GM12878 (cell line): ENCODE results near the gene IL3. TPM values are rescaled to one million over a fixed set of nuclear protein-coding genes. Genes with fewer than 3 reads are reported as not detected.

Experiments
- ATAC-seq: fragments of 200-7000 bp; cut with Tn5 transposase; 3 replicates; pipeline ENCODE4 v1.9.1; 2020; ENCODE audit warnings: mild to moderate bottlenecking, moderate library complexity
- BruUV-seq: library from RNA; stranded (reverse); fragments of 400-500 nt; replicated peaks from 2 replicates; lab custom pipeline; 2021; lab: Mats Ljungman, UMichigan
- CTCF ChIA-PET: fragments of 300-600 bp; sonication (Branson Sonifier 250); formaldehyde crosslinking; extraction: SDS; loops from one replicate; lab custom pipeline; 2021; ENCODE audit warnings: inconsistent platforms; lab: Yijun Ruan, JAX
- POLR2A ChIA-PET: fragments of 350-600 bp; formaldehyde crosslinking; extraction: SDS; loops from one replicate; lab custom pipeline; 2021; ENCODE audit warnings: inconsistent platforms; lab: Charles Lee
- RAD21 ChIA-PET: fragments of 300-600 bp; sonication (Branson Sonifier 250); formaldehyde crosslinking; loops from one replicate; lab custom pipeline; 2023; ENCODE audit warnings: antibody characterized with exemption; ENCODE audit not compliant: unreplicated experiment; lab: Charles Lee
- SMC1A ChIA-PET: fragments of 300-600 bp; sonication (Branson Sonifier 250); formaldehyde crosslinking; loops from one replicate; lab custom pipeline; 2023; ENCODE audit not compliant: unreplicated experiment, uncharacterized antibody; lab: Charles Lee
- DNase-seq: peaks from one replicate; pipeline ENCODE4 v3.0.0-alpha.2; 2011; ENCODE audit warnings: low read depth, low spot score
- FAIRE-seq: peaks from 3 replicates; lab custom pipeline; 2011; peaks lifted over from hg19 to GRCh38; lab: Jason Lieb, UNC
- H2AFZ ChIP-seq: 2 replicates; pipeline ENCODE4 v1.6.0; 2011; ENCODE audit warnings: low read depth, low read length, control low read depth; ENCODE audit not compliant: control insufficient read depth
- H3K27ac ChIP-seq: 2 replicates; pipeline ENCODE4 v1.5.1; 2011; ENCODE audit warnings: control low read depth; ENCODE audit not compliant: control insufficient read depth, insufficient read depth
- H3K27me3 ChIP-seq, 2 experiments: replicated peaks in 1 of 2; 2 replicates each; pipeline versions ENCODE4 v1.6.0 to v1.6.1; 2011; ENCODE audit warnings: low read length in 1 of 2; ENCODE audit not compliant: control insufficient read depth in 2 of 2, insufficient read depth in 2 of 2
- H3K36me3 ChIP-seq, 2 experiments: 2 replicates each; pipeline ENCODE4 v1.5.1; 2011; ENCODE audit warnings: low read length in 1 of 2; ENCODE audit not compliant: control insufficient read depth in 2 of 2, insufficient read depth in 2 of 2
- H3K4me1 ChIP-seq: 2 replicates; pipeline ENCODE4 v1.6.1; 2011; ENCODE audit warnings: mild to moderate bottlenecking, low read length, moderate library complexity, mixed read lengths; ENCODE audit not compliant: control insufficient read depth, insufficient read depth
- H3K4me2 ChIP-seq: 2 replicates; pipeline ENCODE4 v1.6.0; 2011; ENCODE audit warnings: control low read depth; ENCODE audit not compliant: control insufficient read depth, insufficient read depth
- H3K4me3 ChIP-seq: fragments of 200-600 bp; sonication (generic); 2 replicates; pipeline ENCODE4 v1.5.1; 2016
- H3K79me2 ChIP-seq: 2 replicates; pipeline ENCODE4 v1.6.0; 2011; ENCODE audit warnings: low read length; ENCODE audit not compliant: control insufficient read depth, insufficient read depth
- H3K9ac ChIP-seq: 2 replicates; pipeline ENCODE4 v1.8.0; 2011; ENCODE audit warnings: low read length, control low read depth, mixed read lengths; ENCODE audit not compliant: control insufficient read depth, insufficient read depth
- H3K9me3 ChIP-seq: replicated peaks from 3 replicates; pipeline ENCODE4 v1.5.1; 2011; ENCODE audit warnings: mild to moderate bottlenecking, low read length; ENCODE audit not compliant: control insufficient read depth, insufficient read depth
- H4K20me1 ChIP-seq: 2 replicates; pipeline ENCODE4 v1.6.0; 2011; ENCODE audit not compliant: control insufficient read depth, insufficient read depth
- ATF7 ChIP-seq: fragments of 450-650 bp; IDR thresholded peaks from 2 replicates; pipeline ENCODE4 v1.6.1; 2016; ENCODE audit warnings: low read depth, mild to moderate bottlenecking
- BRCA1 ChIP-seq: IDR thresholded peaks from 2 replicates; pipeline ENCODE4 v1.6.1; 2011; ENCODE audit warnings: low read depth, low read length, improper control_type of control experiment
- GABPA ChIP-seq: IDR thresholded peaks from 2 replicates; pipeline ENCODE4 v1.6.1; 2014; ENCODE audit warnings: antibody characterized with exemption, low read depth, mild to moderate bottlenecking, inconsistent platforms
- KAT2A ChIP-seq: conservative IDR thresholded peaks from 2 replicates; pipeline ENCODE4 v1.6.1; 2011; ENCODE audit warnings: low read depth, low read length; ENCODE audit not compliant: control insufficient read depth
- MXI1 ChIP-seq: fragments of 150-350 bp; IDR thresholded peaks from 2 replicates; pipeline ENCODE4 v1.6.1; 2011; ENCODE audit warnings: low read depth, mild to moderate bottlenecking, inconsistent platforms, low read length, improper control_type of control experiment
- NBN ChIP-seq: fragments of 450-650 bp; IDR thresholded peaks from 2 replicates; pipeline ENCODE4 v1.6.1; 2016
- NFXL1 ChIP-seq: fragments of 450-650 bp; IDR thresholded peaks from 2 replicates; pipeline ENCODE4 v1.6.1; 2017; ENCODE audit warnings: antibody characterized with exemption, mild to moderate bottlenecking, borderline replicate concordance
- NR2C2 ChIP-seq: IDR thresholded peaks from 2 replicates; pipeline ENCODE4 v1.6.1; 2011; ENCODE audit warnings: borderline replicate concordance, low read depth; ENCODE audit not compliant: control insufficient read depth, insufficient read length
- POLR2A ChIP-seq: IDR thresholded peaks from 2 replicates; pipeline ENCODE4 v1.6.1; 2011; ENCODE audit warnings: low read depth, mild to moderate bottlenecking, low read length
- RUNX3 ChIP-seq: IDR thresholded peaks from 2 replicates; pipeline ENCODE4 v1.6.1; 2012; ENCODE audit warnings: low read length, inconsistent platforms
- SMAD1 ChIP-seq: fragments of 450-650 bp; IDR thresholded peaks from 2 replicates; pipeline ENCODE4 v1.6.1; 2018; ENCODE audit warnings: mild to moderate bottlenecking, low read depth; ENCODE audit not compliant: partially characterized antibody
- STAT3 ChIP-seq: IDR thresholded peaks from 2 replicates; pipeline ENCODE4 v1.6.1; 2011; ENCODE audit warnings: low read depth, low read length, improper control_type of control experiment
- ZNF217 ChIP-seq: fragments of 450-650 bp; IDR thresholded peaks from 2 replicates; pipeline ENCODE4 v1.6.1; 2017; ENCODE audit warnings: antibody characterized with exemption, mild to moderate bottlenecking
- ZNF622 ChIP-seq: fragments of 450-650 bp; IDR thresholded peaks from 2 replicates; pipeline ENCODE4 v1.6.1; 2017; ENCODE audit warnings: mild to moderate bottlenecking, inconsistent platforms
- WGBS: methylation state at CpG from one replicate; pipeline ENCODE4 v1.1.6; 2016; ENCODE audit warnings: low lambda C conversion rate; ENCODE audit not compliant: insufficient replicate concordance, insufficient coverage; ENCODE audit errors: missing lambda C conversion rate; 5-methylcytosine and 5-hydroxymethylcytosine counted together
- in situ Hi-C: fragments of 300-500 bp; cut with MboI; formaldehyde crosslinking; loops from 9 replicates; pipeline ENCODE4 v1.14.3; 2018; ENCODE audit warnings: mixed read lengths
- intact Hi-C: fragments of 100-400 bp; cut with micrococcal nuclease; formaldehyde crosslinking; loops from one replicate; pipeline ENCODE4 v1.14.2; 2022; ENCODE audit not compliant: unreplicated experiment
- polyA plus RNA-seq, 11 experiments: library from polyadenylated mRNA; depleted of rRNA in 4 of 11; unstranded in 6 of 11; stranded (reverse) in 5 of 11; fragments of >200 nt; fragmentation: Nextera tagmentation in 4 of 11; fragmentation: Illumina TruSeq in 1 of 11; extraction: Ambion mirVana in 4 of 11; extraction: Trizol in 1 of 11; gene quantifications; 1 replicate in 1 of 11; 2 replicates in 10 of 11; pipeline versions ENCODE4 v1.2.1 to v1.2.3, GENCODE V29; 2011 to 2016; ENCODE audit warnings: inconsistent platforms in 2 of 11, missing spikeins in 2 of 11, low read depth in 1 of 11
- total RNA-seq, 4 experiments: library from RNA; depleted of rRNA in 3 of 4; stranded (reverse); fragments of >200 nt in 3 of 4; fragmentation: Illumina TruSeq in 1 of 4; extraction: Trizol in 1 of 4; gene quantifications; 2 replicates each; pipeline versions ENCODE4 v1.2.1 to v1.2.3, GENCODE V29; 2013 to 2021
- TF ChIP-seq, protein P1 (sequence below): fragments of 450-650 bp; IDR thresholded peaks from 2 replicates; pipeline ENCODE4 v1.6.1; 2016; ENCODE audit warnings: mild to moderate bottlenecking
- TF ChIP-seq, protein P2 (sequence below): fragments of 450-650 bp; IDR thresholded peaks from 2 replicates; pipeline ENCODE4 v1.6.1; 2017; ENCODE audit warnings: low read depth, mild to moderate bottlenecking, moderate library complexity

Gene IL3
- total and polyA plus RNA-seq, 10 of the 15 experiments (the other 5 are each of a cell fraction or from before 2014, with no cell fraction given) = not detected

DNA sequence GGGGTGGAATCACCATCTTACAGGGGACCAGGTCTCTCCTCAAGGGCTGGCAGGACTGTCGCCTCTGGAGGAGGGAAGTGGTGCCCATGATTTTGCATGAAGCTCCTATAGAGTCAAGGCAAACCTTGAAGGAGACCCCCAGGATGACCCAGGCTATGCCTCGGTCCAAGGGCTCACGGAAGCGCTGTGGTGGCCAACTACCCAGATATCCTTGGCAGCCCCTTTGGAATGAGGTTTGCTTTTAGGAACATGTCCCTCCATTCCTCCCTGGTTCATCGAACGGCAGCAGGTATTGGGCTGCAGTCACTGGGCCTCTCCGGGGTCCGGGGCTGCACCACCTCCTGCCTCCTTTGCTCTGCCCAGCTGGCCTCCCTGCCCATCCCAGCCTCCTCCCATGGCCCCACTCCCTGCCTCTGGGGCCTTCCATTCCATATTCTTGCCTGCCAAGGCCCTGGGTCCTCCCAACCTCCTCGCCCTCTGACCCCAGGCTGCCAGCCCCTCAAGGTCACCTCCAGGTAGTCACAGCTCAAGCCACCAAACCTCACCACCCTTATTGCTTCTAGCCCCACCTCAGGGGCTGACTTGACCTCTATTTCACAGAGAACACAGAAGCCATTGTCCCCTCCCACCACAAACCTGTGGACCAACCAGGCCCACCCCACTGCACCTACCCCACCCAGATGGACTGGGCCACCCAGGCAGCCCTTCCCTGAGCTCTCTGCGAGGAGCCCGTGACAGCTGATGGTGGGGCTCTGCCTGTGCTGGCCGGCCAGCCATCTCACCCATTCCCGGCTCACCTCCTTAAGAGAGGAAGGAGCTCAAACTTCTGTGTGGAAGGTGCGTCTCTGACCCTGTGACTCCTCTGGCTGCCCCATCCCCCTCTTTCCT, 3.6 kb upstream of the IL3 start (continued):
- TF ChIP-seq ATF7 = no peak
- TF ChIP-seq MXI1 = no peak
- no peak for TF ChIP-seq NBN

DNA sequence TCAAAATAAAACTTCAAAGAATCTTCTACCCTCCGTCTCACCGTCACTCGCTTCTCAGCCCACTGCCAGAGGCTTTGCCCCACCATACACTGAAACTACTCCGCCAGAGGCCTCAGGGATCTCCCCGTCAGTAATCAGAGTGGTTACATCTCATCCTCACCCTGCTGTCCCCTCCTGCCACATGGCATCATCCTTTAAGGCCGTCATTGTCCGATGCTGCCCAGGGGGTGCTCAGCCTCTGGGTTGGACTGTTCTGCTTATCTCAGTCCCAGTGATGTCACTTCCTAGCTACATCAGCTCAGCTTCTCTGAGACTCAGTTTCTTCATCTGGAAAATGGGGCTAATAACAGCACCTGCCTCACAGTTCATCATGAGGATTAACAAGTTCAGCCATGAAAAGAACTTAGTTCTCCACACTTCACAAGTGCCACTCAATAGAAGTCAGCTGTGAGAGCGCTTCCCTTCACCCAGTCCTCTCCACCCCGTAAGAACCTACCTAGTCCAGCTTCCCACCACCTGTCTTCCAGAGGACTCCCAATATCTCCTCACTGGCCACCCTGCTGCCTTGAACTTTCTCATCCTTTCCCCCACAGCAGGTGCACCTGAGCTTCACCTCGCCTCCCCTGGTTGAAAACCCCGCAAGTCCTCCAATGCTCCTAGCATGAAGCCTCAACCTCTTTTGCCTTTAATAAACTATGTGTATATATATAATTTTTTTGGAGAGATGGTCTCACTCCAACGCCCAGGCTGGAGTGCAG, 2.8 kb upstream of the IL3 start:
- POLR2A ChIA-PET = no interaction called here

More for the DNA sequence above, 2.8 kb upstream of the IL3 start:
- intact Hi-C loops (no loop called here), in situ Hi-C loops (no loop called here)
- H3K4me3 ChIP-seq = no peak overlapping the region
- H3K9me3 ChIP-seq = no peaks in the 10 kb centered on the region
- ChIA-PET RAD21 (no interaction called here), SMC1A (interaction anchor here (1.0 kb wide), 1 partner anchor 38 kb away, joined by 3 read pairs; no protein-coding TSS in a partner anchor), CTCF (interaction anchor here (1.1 kb wide), 1 partner anchor 49 kb away, joined by 3 read pairs; no protein-coding TSS in a partner anchor)
- H3K79me2 ChIP-seq = no peaks in the 10 kb centered on the region
- TF ChIP-seq GABPA = no peak
- no peak for TF ChIP-seq STAT3
- no peak for TF ChIP-seq SMAD1
- TF ChIP-seq NR2C2 = no peak
- TF ChIP-seq POLR2A = no peak
- TF ChIP-seq, protein P1, sequence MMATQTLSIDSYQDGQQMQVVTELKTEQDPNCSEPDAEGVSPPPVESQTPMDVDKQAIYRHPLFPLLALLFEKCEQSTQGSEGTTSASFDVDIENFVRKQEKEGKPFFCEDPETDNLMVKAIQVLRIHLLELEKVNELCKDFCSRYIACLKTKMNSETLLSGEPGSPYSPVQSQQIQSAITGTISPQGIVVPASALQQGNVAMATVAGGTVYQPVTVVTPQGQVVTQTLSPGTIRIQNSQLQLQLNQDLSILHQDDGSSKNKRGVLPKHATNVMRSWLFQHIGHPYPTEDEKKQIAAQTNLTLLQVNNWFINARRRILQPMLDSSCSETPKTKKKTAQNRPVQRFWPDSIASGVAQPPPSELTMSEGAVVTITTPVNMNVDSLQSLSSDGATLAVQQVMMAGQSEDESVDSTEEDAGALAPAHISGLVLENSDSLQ = no peak
- TF ChIP-seq BRCA1 = no peak
- no peak for TF ChIP-seq KAT2A
- TF ChIP-seq NFXL1 = no peak
- TF ChIP-seq RUNX3 = no peak
- no peak for TF ChIP-seq ZNF622
- no peak for TF ChIP-seq ZNF217
- TF ChIP-seq, protein P2, sequence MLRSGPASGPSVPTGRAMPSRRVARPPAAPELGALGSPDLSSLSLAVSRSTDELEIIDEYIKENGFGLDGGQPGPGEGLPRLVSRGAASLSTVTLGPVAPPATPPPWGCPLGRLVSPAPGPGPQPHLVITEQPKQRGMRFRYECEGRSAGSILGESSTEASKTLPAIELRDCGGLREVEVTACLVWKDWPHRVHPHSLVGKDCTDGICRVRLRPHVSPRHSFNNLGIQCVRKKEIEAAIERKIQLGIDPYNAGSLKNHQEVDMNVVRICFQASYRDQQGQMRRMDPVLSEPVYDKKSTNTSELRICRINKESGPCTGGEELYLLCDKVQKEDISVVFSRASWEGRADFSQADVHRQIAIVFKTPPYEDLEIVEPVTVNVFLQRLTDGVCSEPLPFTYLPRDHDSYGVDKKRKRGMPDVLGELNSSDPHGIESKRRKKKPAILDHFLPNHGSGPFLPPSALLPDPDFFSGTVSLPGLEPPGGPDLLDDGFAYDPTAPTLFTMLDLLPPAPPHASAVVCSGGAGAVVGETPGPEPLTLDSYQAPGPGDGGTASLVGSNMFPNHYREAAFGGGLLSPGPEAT = no peak
- FAIRE-seq (no peak), DNase-seq (no peak), ATAC-seq (no peak)
- no peak overlapping the region for H2AFZ ChIP-seq
- no peak overlapping the region for H3K4me2 ChIP-seq
- peaks cover 0 to 2% of the 10 kb centered on the region in 2 experiments; a peak in 3 of 4 replicates for H3K27me3 ChIP-seq
- no TSS peak for BruUV-seq
- WGBS = 65% methylated on average over 12 of the region's 12 CpGs
- no peaks in the 10 kb centered on the region for H3K4me1 ChIP-seq
- no peaks in the 10 kb centered on the region for H4K20me1 ChIP-seq
- no peak overlapping the region for H3K9ac ChIP-seq
- H3K27ac ChIP-seq = no peak overlapping the region
- no peaks in the 10 kb centered on the region for H3K36me3 ChIP-seq
